CMK (cell line): ENCODE data around the gene TMEM9.
A peak's percentile ranks its signal among the peaks of the same experiment; 100 is the strongest.
"Not testable (repeated sequence)": the region's sequence is repeated elsewhere in the genome, so short reads cannot be mapped to it uniquely, and the experiment has no call there.

Source experiments
- DNase-seq: peaks from one replicate; pipeline ENCODE4 v3.0.0-alpha.2; 2010; ENCODE audit warnings: low read depth

Gene TMEM9

GRCh38 chr1:201172999-201173610 lies 18.8 kb upstream of the TMEM9 start:
- no peak for DNase-seq

DNA sequence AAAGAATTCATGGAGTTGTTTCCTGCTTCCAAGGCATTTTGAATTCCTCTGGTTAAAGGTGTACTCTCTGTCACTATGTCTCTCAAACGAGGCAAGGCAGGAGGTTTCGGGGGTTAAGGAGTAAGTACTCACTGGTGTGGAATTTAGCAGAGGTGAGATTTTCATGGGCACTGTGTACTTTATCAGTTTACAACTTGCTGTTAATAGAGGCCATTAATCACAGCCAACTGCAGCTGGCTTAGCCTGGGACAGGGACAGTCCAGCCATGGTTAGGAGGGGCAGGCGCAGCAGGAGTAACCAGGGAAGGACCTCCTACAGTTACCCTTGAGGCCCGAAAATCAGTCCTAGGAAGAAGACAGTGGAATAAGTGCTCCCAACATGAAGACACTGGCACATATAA lies 18.1 kb upstream of the TMEM9 start:
- DNase-seq: no peak

- no peak for DNase-seq
Measured at GRCh38 chr1:201171063-201172036, 17.1 kb upstream of the TMEM9 start.

DNA sequence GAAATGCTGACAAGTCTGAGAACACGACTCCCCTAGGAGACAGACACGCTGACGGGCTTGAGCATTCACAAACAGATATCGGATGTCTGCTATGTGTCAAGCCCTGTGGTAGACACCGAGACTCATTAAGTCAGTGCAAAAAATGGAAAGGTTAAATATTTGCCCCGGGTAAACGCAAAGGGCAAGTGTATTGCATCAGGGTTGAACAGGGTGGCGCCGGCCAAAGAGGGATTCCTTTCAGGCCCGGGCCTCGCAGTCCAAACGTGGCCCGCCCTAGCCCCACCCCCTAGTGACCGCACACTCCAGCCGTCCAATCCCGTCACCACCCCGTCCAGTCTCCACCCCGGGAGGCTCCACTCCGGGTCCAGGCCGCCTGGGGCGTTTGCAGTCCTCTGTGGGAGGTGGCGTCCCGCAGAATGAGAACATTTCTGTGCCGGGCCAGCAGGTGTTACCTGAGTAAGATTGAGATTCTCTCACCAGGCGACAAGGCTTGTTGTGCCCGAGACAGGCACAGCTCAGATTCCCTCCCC lies 16.3 kb upstream of the TMEM9 start:
- DNase-seq: peak; percentile 92

DNA sequence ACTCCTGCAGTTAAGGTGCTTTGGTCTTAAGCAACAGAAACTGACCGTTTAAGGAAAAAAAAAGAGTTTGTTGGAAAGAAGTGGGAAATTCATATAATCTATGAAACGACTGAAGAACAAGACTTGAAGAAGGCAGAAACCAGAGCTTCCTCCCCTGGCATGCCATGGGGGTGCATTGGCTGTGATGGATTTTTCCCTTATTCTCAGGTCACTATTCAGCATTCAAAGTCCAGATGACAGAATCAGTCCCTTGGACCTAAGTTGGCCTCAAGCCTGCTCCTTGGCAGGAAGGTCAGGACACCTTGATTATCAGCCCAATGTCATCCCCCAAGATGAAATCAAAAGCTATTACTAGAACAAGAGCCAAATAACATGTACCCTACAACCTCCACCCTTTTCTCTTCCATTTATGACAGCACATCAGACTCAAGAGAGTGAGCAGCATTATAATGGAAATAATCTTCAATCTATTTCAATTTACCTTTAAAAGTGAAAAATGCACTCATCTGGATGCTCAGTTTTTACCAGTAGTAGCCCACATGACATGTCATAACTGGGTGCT lies 15.8 kb upstream of the TMEM9 start:
- no peak for DNase-seq

GRCh38 chr1:201169203-201169602 lies 14.9 kb upstream of the TMEM9 start:
- DNase-seq: no peak

DNA sequence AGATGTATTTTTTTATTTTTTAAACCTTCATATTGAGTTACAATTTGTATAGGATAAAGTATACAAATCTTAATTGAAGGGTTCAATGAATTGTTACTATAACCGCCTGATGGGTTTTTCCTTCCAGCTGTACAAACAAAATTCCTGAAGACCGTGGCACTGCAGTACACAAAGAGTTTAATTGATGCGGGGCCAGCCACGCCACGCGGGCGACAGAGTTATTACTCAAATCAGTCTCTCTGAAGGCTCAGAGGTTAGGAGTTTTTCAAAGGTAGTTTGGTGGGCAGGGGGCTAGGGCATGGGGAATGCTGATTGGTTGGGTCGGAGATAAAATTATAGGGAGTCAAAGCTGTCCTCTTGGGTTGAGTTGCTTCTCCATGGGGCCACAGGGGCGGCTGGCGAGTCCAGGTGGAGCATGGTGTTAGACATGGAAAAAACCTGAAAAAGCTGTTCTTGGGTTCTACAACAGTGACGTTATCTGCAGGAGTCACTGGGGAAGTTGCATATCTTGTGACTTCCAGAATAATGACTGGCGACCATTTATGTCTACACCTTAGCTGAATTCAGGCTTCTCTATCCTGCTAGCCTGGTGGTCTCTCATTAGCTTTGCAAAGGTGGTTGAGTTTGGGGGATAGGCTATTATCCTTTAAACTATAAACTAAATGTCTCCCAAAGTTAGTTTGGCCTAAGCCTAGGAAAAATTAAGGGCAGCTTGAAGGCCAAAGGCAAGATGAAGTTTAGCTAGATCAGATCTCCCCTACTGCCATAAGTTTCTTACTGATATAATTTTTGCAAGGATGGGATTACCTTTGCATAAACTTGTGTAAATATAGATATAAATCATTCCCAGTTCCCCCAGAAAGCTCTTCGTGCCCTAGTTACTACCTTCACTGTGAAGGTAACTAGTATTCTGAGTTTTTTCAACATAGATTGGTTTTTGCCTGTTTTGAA lies 13.0 kb upstream of the TMEM9 start:
- no peak for DNase-seq

GRCh38 chr1:201164645-201165044 lies 10.4 kb upstream of the TMEM9 start:
- DNase-seq: no peak

GRCh38 chr1:201163707-201164106 lies 9.4 kb upstream of the TMEM9 start:
- no peak for DNase-seq

DNA sequence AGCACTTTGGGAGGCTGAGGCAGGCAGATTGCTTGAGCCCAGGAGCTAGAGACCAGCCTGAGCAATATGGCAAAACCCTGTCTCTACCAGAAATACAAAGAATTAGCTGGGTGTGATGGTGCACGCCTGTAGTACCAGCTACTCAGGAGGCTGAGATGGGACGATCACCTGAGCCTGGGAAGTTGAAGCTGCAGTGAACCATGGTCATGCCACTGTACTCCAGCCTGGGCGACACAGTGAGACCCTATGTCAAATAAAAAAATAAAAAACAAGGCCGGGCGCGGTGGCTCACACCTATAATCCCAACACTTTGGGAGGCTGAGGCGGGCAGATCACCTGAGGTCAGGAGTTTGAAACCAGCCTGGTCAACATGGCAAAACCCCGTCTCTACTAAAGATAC lies 8.8 kb upstream of the TMEM9 start:
- DNase-seq: not testable (repeated sequence)

- DNase-seq: no peak
Measured at GRCh38 chr1:201157949-201158348, 3.7 kb upstream of the TMEM9 start.

DNA sequence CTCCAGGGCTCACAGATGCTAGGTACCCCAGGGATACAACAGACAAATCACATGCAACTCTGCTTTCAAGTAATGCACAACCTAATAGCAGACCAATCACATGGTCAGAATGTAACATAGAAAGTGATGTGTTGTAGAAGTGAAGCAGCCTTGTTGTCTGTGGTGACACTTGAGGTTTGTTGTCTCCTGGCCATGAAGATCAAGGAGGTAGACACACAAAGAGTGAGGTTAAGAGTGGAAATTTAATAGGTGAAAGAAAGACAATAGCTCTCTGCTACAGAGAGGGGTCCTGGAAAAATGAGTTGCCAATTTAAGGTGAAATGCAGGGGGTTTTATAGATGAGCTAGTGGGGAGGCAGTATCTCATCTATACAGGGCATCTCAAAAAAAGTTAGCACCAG lies 2.5 kb upstream of the TMEM9 start:
- no peak for DNase-seq

- DNase-seq: no peak
Measured at GRCh38 chr1:201156346-201156745, 2.1 kb upstream of the TMEM9 start.

DNA sequence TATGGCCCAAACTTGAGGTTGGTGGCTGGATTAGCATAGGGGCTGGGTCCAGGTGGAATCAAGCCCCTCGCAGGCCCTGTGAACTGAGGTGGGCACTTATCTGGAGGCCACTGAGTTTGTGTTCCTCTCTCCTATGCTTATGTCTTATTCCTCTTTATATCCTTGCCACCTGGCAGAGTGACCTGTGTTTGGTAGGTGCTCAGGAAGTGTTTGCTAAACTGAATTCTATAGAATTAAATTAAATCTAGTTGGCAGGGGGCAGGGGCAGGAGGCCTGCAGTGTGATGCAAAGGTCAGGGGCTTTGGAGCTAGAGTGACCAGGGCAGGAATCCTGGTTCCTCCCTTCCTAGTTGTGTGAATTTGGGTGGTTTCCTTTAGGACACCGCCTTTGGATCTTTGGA lies 1.1 kb upstream of the TMEM9 start:
- no peak for DNase-seq

- DNase-seq: peak; percentile 99
Measured at GRCh38 chr1:201153474-201154388, 543 bp downstream of the TMEM9 start.

- no peak for DNase-seq
Measured at GRCh38 chr1:201149400-201149799, 4.9 kb downstream of the TMEM9 start.

GRCh38 chr1:201147396-201148015 lies 6.8 kb downstream of the TMEM9 start:
- DNase-seq: no peak

DNA sequence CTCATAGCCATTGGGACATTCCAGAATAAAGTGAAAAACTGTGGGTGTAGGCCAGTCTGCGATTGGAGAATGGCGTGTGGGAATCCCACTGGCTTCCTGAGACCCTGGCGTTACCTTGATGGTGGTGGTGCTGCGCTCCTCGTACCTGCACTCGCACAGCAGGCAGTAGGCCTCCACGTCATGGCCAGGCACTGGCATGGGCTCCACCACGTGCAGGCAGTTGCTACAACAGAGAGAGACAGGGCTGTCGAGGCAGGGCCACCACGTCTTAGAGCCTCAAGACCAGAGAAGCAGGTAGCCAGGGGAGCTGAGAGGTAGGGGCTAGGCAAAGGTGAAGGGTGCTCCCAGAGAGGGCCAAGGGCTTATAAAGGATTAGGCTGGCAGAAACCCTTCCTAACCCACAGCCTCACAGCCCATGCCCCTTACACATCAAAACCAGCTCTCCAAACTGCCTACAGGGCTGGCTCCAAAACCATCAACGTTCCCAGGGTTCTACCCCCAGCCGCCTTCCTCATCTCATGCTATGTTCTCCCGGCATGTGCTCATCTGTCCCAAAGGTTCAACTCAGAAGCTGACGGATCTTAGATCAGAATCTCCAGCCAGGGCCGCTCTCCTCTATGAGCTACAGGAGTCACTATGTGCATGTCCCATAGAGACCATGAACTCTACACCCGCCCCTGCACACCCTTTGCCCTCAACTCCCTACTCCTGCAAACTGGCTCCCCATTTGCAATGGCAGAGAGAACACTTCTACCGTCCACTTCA lies 7.5 kb downstream of the TMEM9 start:
- DNase-seq: no peak

- no peak for DNase-seq
Measured at GRCh38 chr1:201145816-201146215, 8.5 kb downstream of the TMEM9 start.
